Prostate gland (tissue), 2 donors: ENCODE results near the gene PAOX. TPM values are rescaled to one million over a fixed set of nuclear protein-coding genes. Genes with fewer than 3 reads are reported as not detected.

Source experiments
- DNase-seq: peaks from one replicate; pipeline ENCODE4 v3.0.0-alpha.2; 2019; ENCODE audit warnings: low spot score
- H3K27ac ChIP-seq, 2 donors: fragments of 200-600 bp; sonication (generic); 2 replicates each; pipeline ENCODE4 v1.5.1; 2017 to 2019
- H3K27me3 ChIP-seq: fragments of 200-600 bp; sonication (generic); replicated peaks from 2 replicates; pipeline ENCODE4 v1.5.1; 2019; ENCODE audit not compliant: insufficient read depth
- H3K36me3 ChIP-seq, 2 donors: fragments of 200-600 bp; sonication (generic); 1 replicate in 1 of 2; 2 replicates in 1 of 2; pipeline versions ENCODE4 v1.5.1 to v1.8.1; 2017 to 2019
- H3K4me1 ChIP-seq: fragments of 200-600 bp; sonication (generic); replicated peaks from 2 replicates; pipeline ENCODE4 v1.5.1; 2019
- H3K4me3 ChIP-seq, 2 donors: fragments of 200-600 bp; sonication (generic); 2 replicates each; pipeline ENCODE4 v1.5.1; 2017 to 2019
- H3K9me3 ChIP-seq: fragments of 200-600 bp; sonication (generic); 2 replicates; pipeline ENCODE4 v1.5.1; 2017
- CTCF ChIP-seq, 4 experiments: fragments of 200-600 bp in 2 of 4; fragments of 450-650 bp in 2 of 4; sonication (generic) in 2 of 4; IDR thresholded peaks; 1 replicate in 3 of 4; 2 replicates in 1 of 4; pipeline ENCODE4 v1.5.1; 2016 to 2019; ENCODE audit warnings: antibody characterized with exemption in 4 of 4, mild to moderate bottlenecking in 2 of 4, moderate library complexity in 2 of 4
- POLR2A ChIP-seq: fragments of 450-650 bp; IDR thresholded peaks from one replicate; pipeline ENCODE4 v1.6.1; 2016; ENCODE audit warnings: antibody characterized with exemption, mild to moderate bottlenecking
- POLR2AphosphoS5 ChIP-seq: sonication (generic); formaldehyde crosslinking; IDR thresholded peaks from one replicate; pipeline ENCODE4 v1.6.1; 2017; ENCODE audit warnings: antibody characterized with exemption
- WGBS: methylation state at CpG from one replicate; pipeline ENCODE4 v1.1.5; 2018; 5-methylcytosine and 5-hydroxymethylcytosine counted together
- intact Hi-C: fragments of 100-400 bp; cut with DNase I; formaldehyde crosslinking; loops from one replicate; pipeline ENCODE4 v1.14.2; 2022
- total RNA-seq, 2 donors: library from RNA; depleted of rRNA; stranded (reverse); fragments of >200 nt; gene quantifications; one replicate each; pipeline ENCODE4 v1.1.0, GENCODE V29; 2016

The PAOX gene
- total RNA-seq, 2 donors from 2014 or later = 17.5 to 20.2 TPM

DNA sequence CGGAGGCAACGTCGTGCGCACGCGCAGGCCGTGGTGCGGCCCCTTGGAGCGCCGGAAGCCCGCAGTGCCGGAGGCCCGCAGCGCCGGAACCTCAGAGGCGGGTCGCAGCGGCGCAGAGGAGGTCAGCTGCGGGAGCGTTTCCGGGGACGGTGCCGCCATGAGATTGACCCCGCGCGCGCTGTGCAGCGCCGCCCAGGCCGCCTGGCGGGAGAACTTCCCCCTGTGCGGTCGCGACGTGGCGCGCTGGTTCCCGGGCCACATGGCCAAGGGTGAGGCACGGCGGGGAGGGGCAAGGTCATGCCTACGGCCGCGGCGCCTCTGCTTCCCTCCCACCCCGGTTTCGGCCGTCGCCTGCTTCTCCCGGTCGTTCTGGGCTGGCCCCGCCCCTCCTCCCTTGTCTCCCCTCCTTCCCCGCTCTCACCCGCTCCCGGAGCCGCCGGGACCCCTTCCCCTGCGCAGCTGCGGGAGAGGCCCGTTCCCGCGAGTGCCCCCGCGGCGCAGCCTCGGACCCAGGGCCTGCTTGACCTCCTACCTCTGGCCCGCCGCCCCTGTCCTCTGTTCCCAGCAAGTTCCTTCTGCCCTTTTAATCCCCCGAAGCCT lies 15.1 kb downstream of the PAOX start, which contains the start of gene MTG1:
Gene MTG1, plus strand, starts transcription at position 94 of the 600 bp plus-strand sequence. Its CDS starts 64 bp downstream, at position 158.
- peak within 1 kb of the TSS; percentile 64 to 78 for H3K27ac ChIP-seq
- under 1% methylated on average over 50 of the region's 69 CpGs for WGBS
- peak within 1 kb of the TSS; percentile 80 to 97 for H3K4me3 ChIP-seq
- intact Hi-C loops = loop anchor here (2.0 kb wide), 1 partner anchor 21 kb away; the partner anchor contains the start of gene ECHS1
- no peaks in the 10 kb centered on the region for H3K4me1 ChIP-seq
- H3K36me3 ChIP-seq = peaks cover 0 to 9% of the 10 kb centered on the region in 2 donors
- peak; percentile 89 for DNase-seq
- TF ChIP-seq POLR2AphosphoS5 (peak; percentile 86), POLR2A (peak; percentile 70), CTCF (IDR thresholded peaks at IDR 0.05) (peak in 2 of 4 experiments; percentile 44 to 52)
- no peaks in the 10 kb centered on the region for H3K27me3 ChIP-seq
- H3K9me3 ChIP-seq = no peaks in the 10 kb centered on the region

DNA sequence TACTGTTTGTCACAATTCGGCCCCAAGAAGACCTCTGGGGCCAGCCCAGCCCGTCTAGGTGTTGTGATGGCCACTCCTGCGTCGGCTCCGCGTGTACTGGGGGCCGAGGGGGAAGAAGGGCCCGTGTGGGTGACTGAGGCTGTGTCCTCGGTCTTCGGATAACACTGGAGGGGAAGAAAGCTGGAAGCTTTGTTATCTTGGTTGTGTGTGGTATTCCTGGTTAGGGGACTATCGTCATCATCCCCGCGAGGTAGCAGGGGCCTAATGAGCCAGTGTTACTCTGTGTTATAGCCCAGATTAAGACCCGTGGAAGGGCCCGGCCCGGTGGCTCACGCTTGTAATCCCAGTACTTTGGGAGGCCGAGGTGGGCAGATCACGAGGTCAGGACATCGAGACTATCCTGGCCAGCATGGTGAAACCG lies 15.7 kb downstream of the PAOX start:
- Histone ChIP-seq H3K36me3 (peaks cover 0 to 14% of the 10 kb centered on the region in 2 donors), H3K27me3 (no peaks in the 10 kb centered on the region), H3K27ac (peak overlapping the region; percentile 64 to 78), H3K9me3 (no peaks in the 10 kb centered on the region), H3K4me1 (no peaks in the 10 kb centered on the region), H3K4me3 (peak overlapping the region; percentile 80 to 97)
- TF ChIP-seq POLR2AphosphoS5 (no peak), CTCF (IDR thresholded peaks at IDR 0.05) (no peak), POLR2A (no peak)
- intact Hi-C loops = loop anchor here (2.0 kb wide), 1 partner anchor 22 kb away; the partner anchor contains the start of gene ECHS1
- DNase-seq = no peak
- 25% methylated on average over 21 of the region's 21 CpGs for WGBS

DNA sequence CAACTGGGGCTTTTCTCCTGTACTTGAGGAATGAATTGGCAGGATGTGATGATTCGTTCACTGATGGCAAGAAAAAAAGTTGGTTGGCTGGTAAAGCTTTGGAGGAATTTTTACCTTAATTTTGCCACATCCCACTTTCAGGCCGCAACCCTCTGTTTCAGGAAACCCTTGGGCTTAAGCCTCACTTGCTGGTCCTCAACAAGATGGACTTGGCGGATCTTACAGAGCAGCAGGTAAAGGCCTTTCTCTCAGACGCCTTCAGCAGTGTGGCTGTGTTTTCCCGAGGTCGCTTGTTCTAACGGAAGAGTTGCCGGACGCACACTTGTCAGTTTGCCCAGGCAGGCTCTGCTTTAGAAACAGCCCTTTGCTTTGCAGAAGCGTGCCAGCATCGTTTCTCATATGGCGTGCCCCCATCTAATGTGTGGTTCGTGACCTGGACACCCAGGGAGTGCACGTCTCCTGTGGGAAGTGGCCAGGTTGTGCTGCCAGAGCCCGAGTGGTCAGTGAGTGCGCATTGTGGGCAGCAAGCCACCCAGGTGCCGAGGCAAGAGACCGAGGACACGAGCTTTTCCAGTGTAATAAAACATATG lies 17.1 kb downstream of the PAOX start:
- DNase-seq = no peak

GRCh38 chr10:133397938-133398337 lies 18.9 kb downstream of the PAOX start:
- Histone ChIP-seq H3K27me3 (no peaks in the 10 kb centered on the region), H3K4me1 (no peaks in the 10 kb centered on the region), H3K9me3 (no peaks in the 10 kb centered on the region), H3K27ac (no peak overlapping the region), H3K4me3 (no peak overlapping the region), H3K36me3 (peaks cover 0 to 21% of the 10 kb centered on the region in 2 donors)
- intact Hi-C loops = no loop called here
- no peak for DNase-seq
- 94% methylated on average over 7 of the region's 7 CpGs for WGBS
- TF ChIP-seq POLR2AphosphoS5 (no peak), CTCF (IDR thresholded peaks at IDR 0.05) (no peak), POLR2A (no peak)

More for the DNA sequence above, 17.1 kb downstream of the PAOX start:
- Histone ChIP-seq H3K4me3 (no peak overlapping the region), H3K27ac (no peak overlapping the region), H3K4me1 (no peaks in the 10 kb centered on the region), H3K27me3 (no peaks in the 10 kb centered on the region), H3K36me3 (peaks cover 0 to 14% of the 10 kb centered on the region in 2 donors), H3K9me3 (no peaks in the 10 kb centered on the region)
- intact Hi-C loops = no loop called here
- 91% methylated on average over 19 of the region's 19 CpGs for WGBS
- TF ChIP-seq CTCF (IDR thresholded peaks at IDR 0.05) (no peak), POLR2AphosphoS5 (no peak), POLR2A (no peak)
